ENCODE data around the gene GPS1. TPM values are rescaled to one million over a fixed set of nuclear protein-coding genes. Genes with fewer than 3 reads are reported as not detected.

Gene GPS1
- total and polyA plus RNA-seq, 9 of the 15 experiments (the other 6 are each of a cell fraction or from before 2014, with no cell fraction given) = 3.1 to 167 (median 69.9) TPM

GRCh38 chr17:82058230-82058854, 6.6 kb downstream of the GPS1 start:
- POLR2A ChIA-PET = interaction anchor here (1.8 kb wide), 1 partner anchor 24 kb away, joined by 4 read pairs; no protein-coding TSS in a partner anchor
- CTCF ChIA-PET (ENCODE audit: low intra/inter-chr PET ratio) = no interaction called here
- Histone ChIP-seq H3K79me2 (ENCODE audit: control insufficient read depth, insufficient read depth, low read length) (peaks cover 3% of the 10 kb centered on the region; the same call in 2 of the 3 replicates), H3K4me2 (ENCODE audit: insufficient read depth, low read length) (no peak overlapping the region), H3K27ac (ENCODE audit: extremely low read depth, low read depth, low read length) (no peak overlapping the region), H3K9ac (ENCODE audit: insufficient read depth in 1 of 2, low read depth in 2 of 2, low read length in 2 of 2) (no peak overlapping the region; a peak in 1 of 4 replicates), H3K36me3 (ENCODE audit: control insufficient read depth, insufficient read depth, low read length) (peaks cover 98% of the 10 kb centered on the region; the same call in 2 of the 3 replicates), H4K20me1 (replicated peaks; ENCODE audit: control insufficient read depth, insufficient read depth, low read length) (peaks cover 7% of the 10 kb centered on the region), H3K9me1 (ENCODE audit: control insufficient read depth, insufficient read depth, low read length) (no peaks in the 10 kb centered on the region), H3K4me1 (replicated peaks in 1 of 2; ENCODE audit: control insufficient read depth in 2 of 2, insufficient read depth in 2 of 2, low read length in 2 of 2) (peaks cover 0 to 90% of the 10 kb centered on the region in 2 experiments; a peak in 2 of 5 replicates), H2AFZ (ENCODE audit: low read depth, low read length) (no peak overlapping the region), H3K27me3 (ENCODE audit: control insufficient read depth in 2 of 2, insufficient read depth in 2 of 2, low read length in 2 of 2) (no peaks in the 10 kb centered on the region), H3K4me3 (no peak overlapping the region), H3K9me3 (replicated peaks; ENCODE audit: control insufficient read depth, insufficient read depth, low read depth, low read length) (no peaks in the 10 kb centered on the region)
- WGBS (ENCODE audit: insufficient coverage, low coverage, missing lambda C conversion rate) = 96% methylated on average over 9 of the region's 17 CpGs
- ATAC-seq (no peak), DNase-seq (ENCODE audit: extremely low read depth in 1 of 4, low spot score in 3 of 4) (no peak), FAIRE-seq (no peak)
- in situ Hi-C loops (cut with MboI) (no loop called here), intact Hi-C loops (cut with micrococcal nuclease) (no loop called here)
- no TSS peak for BruUV-seq (replicated peaks)
- TF ChIP-seq SIRT6 (IDR thresholded peaks at IDR 0.05; ENCODE audit: low read depth, low read length) = no peak
- no peak for TF ChIP-seq MED1 (CRISPR knock-in tag; IDR thresholded peaks at IDR 0.05; ENCODE audit: borderline replicate concordance)
- TF ChIP-seq WHSC1 (IDR thresholded peaks at IDR 0.05; ENCODE audit: low read length) = no peak
- peak; percentile 65 for TF ChIP-seq POLR2G (IDR thresholded peaks at IDR 0.05; ENCODE audit: low read depth, low read length)
- no peak for TF ChIP-seq ZNF398 (CRISPR knock-in tag; IDR thresholded peaks at IDR 0.05)
- no peak for TF ChIP-seq FOXK2 (conservative IDR thresholded peaks at IDR 0.05 in 1 of 2, IDR thresholded peaks at IDR 0.05 in 1 of 2; ENCODE audit: low read depth in 2 of 2)
- TF ChIP-seq POLR2H (tag; IDR thresholded peaks at IDR 0.05; ENCODE audit: low read depth) = no peak
- no peak for TF ChIP-seq KDM4B (IDR thresholded peaks at IDR 0.05; ENCODE audit: borderline replicate concordance in 2 of 2, low read depth in 1 of 2)
- no peak for TF ChIP-seq KAT8 (IDR thresholded peaks at IDR 0.05; ENCODE audit: low read depth)

Measured in K562 (cell line).